GM21526 (cell line): Measurements from ENCODE around the gene DMAP1.

Experiments
- ATAC-seq: cut with Tn5 transposase; IDR thresholded peaks from one replicate; pipeline ENCODE4 v1.9.1; 2021; ENCODE audit warnings: moderate library complexity; ENCODE audit not compliant: unreplicated experiment, low FRiP score

DMAP1 gene

DNA sequence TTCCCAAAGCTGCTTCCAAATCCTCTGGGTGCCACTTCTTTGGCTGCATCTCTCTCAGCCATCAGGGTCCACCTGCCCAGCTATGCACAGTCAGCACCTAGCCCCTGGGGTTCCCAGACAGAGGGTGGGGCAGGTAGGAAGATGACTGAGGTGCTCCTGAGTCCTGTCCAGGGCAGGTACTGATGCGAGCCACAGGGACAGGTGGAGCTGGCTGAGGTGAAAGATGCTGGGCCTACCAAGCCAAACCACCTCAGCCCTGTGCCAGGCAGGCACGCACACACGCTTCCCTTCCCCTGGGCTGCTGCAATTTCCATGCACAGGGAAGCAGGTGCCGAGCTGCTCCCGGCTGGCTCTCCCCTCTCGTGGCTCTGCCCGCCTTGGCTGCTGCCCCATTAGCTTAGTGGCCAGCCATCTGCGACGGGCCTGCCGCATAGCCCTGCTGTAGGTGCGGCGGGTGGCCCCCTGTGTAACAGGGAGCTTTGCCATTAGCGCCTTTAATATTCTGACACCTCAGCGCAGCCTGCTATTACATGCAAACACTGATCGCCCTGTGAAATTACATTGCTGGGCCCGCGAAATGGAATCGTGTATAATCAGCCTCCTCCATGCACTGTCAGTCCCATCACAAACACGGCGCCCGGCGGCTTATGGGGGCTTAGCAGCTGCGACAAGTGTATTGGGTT lies 38.9 kb downstream of the DMAP1 start:
- no peak for ATAC-seq

DNA sequence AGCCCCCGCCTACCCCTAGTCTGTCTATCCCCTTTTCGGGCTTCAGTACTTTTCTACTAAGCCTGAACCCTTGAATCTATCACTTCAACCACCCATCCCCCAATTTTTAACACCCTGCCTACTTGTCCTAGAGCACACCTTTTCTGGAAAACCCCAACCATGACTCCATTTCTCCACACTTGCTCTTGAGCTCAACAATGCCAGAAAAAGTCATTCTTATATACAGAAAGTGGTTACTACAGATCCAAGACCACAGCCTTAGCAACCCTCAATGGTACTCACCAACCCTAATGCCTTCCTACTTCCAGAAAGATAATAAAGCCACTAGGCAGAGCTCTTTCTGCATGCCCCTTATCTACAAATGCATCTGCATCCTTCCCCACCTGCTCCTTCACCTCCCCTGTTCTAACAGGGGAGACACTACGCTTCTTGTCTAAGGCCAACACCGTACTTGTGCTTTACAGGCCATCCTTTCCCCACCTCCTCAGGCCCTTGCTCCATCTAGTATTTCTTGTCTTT lies 41.2 kb downstream of the DMAP1 start:
- no peak for ATAC-seq

DNA sequence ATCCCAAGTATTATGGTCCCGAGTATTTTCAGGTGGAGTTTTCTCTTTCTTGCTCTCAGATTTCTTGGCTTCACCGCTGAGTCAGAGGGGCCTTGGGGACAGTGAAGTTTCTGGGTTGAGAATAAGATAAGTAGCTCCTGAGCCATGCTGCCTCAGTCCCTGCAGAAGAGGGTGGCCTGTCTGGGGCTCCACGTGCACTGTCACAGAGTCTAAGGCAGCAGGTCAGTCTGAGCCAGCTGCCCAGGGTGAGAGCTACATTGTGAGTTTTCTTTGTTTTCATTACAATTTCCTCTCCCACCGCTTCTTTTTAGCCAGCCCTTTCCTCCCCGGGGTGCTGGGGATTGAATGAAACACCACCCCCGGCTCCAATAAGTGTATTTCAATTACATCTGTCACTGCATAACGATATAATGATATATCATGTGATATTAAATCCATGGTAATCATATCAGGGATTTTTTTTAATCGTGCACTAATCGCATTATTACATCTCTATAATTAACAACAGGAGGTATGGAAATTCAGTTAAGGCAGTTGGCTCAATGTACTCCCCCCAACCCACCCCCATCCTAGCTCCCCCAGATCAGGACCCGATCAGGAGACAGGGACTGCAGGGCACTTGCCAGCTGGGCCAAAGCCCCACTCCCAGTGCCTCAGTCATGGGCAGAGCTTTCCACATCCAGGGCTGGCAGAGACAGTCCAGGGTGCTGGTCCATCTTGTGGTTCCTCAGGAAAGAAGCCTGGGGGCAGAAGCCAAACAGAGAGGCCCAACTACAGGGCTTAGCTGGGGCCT lies 43.7 kb downstream of the DMAP1 start:
- no peak for ATAC-seq

DNA sequence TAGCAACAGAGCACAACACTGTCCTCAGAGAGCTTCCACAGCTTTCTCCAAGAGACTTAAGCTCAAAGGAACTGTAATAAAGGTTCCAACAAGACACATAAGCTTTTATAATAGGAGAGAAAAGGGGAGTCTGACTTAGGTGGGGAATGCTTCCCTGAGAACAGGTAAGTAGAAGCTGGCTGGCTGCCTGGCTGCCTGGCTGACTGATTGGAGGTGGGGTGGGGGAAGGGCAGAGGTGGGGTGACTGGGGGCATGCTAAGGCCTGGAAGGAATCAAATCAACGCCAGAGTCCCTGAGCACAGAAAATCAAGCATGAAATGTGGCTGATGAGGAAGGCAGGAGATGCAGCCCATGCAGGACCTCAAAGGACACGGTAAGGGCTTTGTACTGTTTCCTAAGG lies 45.8 kb downstream of the DMAP1 start:
- no peak for ATAC-seq

DNA sequence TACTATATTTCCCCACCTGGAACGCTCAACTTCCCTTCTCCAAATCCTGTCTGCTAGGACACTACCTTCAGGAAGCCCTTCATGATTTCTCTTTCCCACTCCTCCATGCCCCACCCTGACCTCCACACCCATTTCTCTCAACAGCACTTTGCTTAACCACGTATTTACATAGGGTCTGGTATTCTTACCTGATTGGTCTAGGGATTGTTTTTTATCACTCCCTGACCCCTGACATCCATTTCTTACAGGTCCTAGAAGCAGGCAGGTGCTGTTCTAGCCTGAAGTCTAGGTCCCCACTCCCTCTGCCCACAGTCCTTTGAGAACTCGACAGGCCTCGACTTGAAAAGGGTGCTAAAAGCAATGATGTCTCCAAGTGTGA lies 47.5 kb downstream of the DMAP1 start:
- no peak for ATAC-seq

DNA sequence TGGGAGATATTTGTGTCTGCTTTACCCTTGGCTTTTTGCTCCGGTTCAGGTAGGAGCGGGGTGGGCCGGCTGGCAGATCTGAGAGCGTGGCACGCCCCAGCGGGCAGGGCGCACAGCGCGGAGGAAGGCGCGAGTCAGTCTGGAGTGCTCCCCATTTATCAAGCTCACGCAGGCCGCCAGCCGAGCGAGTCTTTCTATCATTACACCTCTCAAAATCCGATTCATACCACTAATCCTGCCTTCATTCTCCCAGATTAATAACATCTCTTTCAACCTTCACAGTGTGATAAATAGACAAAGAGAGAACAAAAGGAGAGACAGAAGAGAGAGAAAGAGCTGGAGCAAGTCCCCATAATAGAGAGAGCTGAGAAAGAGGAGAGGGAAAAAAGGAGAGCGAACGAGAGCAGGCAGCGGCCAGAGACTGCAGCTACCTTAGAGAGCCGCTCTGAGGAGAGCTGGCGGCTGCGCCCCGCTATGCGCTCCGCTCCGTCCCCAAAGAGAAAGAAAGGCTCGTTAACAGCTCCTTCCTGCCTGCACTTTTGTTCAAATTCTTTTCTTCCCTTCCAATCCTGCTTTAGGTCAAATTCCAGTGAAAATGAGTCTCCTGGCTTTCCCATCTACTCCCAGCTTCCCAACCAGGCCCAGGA lies 48.0 kb downstream of the DMAP1 start:
- no peak for ATAC-seq

DNA sequence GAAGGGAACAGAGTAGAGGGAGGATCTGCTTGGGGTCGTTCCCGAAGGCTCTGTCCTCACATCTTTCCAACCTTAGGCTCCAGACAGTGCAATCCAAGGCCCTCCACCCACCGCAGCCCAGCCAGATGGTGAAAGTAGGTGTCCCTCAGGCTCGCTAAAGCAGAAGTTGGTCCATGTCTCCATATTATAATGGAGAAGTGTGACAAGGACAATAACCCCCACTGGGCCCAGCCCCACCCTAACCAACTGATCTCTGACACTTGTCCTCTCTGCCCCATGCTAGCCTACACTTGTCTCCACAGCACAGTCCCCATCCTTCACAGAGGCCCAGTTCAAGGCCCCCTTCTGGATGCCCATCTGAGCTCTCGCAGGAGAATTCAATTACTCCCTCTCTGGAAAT lies 48.7 kb downstream of the DMAP1 start:
- ATAC-seq = no peak

DNA sequence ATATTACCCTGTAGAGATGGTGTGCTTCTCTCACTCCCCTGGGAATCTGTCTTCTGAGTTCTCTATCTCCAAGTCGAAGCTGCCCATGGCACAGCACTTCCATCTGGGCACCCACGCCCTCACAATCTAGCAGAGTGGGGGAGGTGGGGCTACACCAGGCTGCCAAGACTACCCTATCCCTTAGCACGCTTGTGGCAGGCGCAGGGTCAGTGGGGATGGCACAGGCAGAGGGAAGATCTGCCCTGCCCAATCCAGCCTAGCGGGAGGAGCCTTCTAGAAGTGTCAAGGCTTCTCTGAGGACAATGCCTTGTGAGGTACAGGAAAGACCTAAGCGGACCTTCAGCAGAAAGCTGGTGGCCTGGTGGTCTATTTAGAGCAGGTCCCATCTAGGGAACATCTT lies 49.1 kb downstream of the DMAP1 start:
- no peak for ATAC-seq

DNA sequence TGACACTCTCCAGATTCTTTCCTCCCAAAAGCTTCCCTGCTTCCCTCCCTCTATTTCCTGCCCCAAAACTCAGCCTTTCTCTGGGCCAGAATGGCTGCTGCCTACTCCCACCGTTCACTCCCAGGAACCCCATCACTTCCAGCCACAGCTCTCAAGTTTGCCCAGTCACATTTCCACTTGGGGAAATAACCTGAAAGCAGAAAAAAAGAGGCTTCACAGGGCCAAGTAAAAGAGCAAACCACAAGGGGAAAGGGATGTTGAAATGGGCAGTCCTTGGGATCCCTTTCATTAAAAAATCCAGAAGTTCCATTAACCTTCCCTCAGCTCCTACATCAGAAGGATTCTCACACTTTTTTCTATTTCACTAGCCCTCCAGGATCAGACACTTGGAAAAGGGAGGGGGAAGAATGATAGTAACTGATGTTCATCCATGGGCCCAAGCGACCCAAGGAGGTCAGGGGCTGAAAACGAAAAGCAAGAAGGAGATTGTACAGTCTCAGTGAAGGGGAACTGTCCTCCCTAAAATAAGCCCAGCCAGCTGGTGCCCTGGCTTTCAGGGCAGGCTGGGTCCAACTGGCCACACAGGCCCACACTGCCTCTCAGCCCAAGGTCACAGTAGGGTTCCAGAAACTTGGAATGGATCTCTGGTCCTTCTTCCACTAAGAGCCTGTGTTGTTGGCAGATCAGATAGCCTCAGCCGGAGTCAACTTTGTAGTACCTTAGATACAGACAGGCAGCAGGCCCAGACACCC lies 49.7 kb downstream of the DMAP1 start:
- no peak for ATAC-seq

DNA sequence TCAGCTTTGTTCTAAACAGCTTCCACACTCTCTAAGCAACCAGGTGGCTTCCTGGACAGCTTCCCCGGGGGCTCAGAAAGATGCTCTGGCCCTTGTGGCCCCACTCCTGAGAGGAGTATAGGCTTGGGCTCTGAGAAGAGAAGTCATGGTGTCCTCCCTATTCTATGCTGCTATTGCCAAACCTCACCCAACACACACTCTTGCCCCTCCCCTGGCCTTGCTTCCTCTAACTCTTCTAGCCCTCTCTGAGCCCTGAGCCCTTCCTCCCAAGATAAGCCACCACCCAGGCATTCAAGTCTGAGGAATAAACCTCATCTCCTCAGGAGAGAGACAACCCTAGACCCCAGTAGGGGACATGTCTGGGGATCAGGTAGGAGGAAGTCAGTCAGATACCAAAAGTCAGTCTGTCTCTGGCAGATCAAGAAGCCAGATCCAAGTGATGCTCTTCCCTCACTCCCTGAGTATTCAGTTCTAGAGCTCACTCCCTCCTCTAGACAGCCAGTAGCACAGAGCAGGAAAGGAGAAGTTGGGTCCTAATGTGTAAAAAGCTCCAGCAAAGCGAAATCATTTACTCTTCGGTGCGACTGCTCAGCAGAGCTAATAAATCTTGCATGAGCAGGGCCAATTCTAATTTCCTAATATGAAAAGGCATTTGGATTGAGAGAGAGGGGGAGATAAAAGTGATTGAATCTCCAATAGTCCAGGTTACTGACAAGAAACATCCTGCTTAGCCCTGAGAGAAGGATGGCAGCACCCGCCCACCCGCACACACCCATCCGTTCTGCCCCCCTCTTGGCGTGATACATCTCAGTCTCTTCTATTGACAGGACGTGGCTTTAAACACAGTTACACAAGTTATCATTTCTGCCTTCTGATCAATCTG lies 50.5 kb downstream of the DMAP1 start:
- no peak for ATAC-seq

DNA sequence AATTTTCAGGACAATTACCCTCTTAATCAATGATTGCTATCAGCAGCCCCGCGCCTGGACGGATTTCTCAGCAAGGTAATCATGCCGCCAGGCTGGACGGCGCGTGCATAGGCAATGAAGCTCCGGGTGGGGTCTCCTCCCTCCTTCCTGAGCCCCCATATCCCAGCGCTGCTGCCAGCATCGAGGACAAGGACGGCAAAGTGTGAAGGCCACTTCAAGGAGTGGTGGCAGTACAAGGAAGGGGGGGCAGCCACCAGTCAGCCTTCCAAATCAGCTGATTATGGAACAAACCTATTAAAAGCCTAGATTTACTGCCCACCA lies 51.1 kb downstream of the DMAP1 start:
- ATAC-seq = no peak

DNA sequence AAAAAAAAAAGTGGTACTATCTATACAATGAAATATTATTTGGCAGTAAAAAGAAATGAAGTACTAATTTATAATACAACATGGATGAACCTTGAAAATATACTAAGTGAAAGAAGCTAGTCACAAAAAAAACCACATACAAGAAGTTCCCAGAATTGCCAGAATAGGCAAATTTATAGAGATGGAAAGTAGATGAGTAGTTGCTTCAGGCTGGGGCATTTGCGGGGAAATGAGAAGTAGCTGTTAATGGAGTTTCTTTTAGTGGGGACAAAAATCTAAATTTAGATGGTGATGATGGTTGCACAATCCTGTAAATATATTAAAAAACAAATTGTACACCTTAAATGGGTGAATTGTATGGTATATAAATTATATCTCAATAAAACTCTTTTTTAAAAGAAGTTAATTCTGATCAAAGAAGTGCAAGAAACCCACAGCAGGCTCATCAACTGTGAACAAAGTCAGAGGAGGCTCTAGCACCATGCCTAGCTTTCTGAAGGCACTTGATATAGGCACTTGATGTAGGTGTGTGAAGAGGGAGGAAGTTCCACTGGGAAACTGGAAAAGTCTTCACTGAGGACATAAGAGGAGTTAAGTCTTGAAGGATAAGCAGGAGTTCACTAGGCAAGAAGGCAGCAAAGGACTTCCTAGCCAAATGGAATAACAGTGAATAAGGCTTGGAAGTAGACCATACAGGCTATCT lies 52.5 kb downstream of the DMAP1 start:
- ATAC-seq = no peak

DNA sequence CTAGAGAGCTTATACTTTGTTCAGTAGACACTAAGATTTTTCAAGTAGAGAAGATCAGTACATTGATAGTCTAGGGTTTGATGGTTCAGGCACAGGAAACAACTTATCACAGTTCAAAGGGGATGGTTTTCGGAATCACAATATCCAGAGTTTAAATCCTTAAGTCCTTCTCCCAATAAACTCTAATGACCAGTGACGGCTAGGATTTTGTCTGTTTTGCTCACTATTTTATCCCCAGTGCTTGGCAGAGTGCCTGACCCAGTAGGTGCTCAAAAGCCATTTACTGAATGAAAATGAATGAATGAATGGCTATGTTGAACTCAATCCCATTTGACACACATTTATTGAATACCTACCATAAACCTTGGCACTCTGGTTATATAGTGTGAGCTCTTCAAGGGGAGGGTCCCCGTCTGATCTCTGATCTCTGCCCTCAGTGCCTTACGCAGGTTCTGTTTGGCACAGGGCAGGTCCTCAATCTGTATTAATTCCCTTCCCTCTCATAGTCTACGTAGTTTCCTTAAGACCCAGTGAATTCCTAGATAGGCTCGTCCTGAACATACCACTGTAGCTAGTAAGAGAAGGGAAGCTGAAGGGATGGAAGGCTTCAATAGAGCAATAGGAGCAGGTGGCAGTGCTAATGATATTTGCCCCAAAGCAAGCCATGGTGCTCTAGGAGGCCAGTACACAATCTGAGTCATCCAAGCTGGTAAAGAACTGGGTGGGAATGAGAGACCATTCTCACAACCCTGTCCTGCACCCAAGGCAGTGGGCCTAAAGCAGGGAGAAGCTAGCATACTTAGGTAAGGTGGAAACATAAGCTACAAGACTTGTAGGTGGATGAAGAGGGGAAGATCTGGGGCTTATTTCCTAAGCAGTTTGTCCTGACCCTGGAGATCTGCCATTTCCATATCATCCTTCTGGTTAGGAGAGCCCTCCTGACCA lies 53.4 kb downstream of the DMAP1 start:
- ATAC-seq = no peak

DNA sequence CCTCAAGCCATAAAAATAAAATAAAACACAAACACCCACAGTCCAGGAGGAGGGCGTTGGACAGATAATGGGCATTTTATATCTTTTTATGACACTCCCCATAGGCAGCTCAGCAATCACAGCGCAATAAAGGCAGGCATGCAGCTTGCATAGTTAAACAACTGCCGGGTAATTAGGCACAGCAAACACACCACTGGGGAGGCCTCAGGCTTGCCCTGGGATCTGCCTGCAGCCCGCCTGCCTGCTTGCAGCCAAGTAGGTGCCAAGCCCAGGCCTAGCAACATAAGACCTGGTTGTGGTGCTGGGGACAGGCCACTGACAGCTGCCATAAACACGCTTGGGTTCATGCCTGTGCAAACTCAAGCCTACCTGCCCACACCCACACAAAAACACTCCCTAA lies 54.2 kb downstream of the DMAP1 start:
- ATAC-seq = no peak

DNA sequence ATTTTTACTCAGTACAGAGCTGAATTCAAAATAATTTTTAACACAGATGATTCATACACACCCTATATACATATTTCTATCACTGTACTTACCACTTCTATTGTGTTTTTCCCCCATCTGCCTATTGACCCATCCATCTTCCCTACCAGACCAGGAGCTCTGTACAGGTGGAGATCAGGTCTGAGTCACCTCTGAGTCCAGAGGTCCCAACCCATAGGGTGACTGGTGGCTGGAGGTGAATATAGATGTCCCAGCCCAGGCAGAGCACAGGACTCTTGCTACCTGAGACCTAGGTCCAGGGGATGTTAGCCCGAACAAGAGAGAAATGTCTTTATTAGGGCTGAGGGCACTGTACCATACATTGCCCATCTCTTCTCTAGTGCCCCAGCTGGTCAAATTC lies 54.8 kb downstream of the DMAP1 start:
- no peak for ATAC-seq
